Stimulated activated CD8-positive, alpha-beta memory T cell treated with anti-CD3 and anti-CD28 coated beads, Interleukin-7, amount 100 ng/mL, for 24 hours (primary cell): ENCODE data around the gene LRRC10.

Experiments
- DNase-seq: peaks from one replicate; pipeline ENCODE4 v3.0.0-alpha.2; 2020; ENCODE audit warnings: low read depth

Gene LRRC10

DNA sequence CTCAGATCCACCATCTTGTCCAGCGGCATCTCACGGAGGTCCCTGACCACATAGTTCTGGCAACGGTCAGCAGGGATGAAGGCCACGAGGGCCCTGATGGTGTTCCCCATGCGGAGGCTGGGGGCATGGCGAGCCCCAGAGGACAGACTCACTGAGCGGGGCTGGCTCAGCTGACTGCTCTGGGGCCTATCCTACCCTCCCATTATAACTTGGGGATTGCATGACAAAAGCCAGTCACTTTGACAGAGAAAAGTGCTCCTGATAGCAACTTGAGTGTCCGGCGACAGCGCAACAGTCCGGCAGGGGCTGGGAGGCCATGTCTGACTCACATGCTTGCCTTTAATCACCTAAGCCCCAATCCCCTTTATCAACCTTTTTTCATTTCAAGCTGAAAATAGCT is at the start of gene LRRC10:
Gene LRRC10, minus strand, starts transcription at position 179 of the 400 bp plus-strand sequence. Its CDS starts 69 bp downstream, at position 110.
- DNase-seq: no peak

DNA sequence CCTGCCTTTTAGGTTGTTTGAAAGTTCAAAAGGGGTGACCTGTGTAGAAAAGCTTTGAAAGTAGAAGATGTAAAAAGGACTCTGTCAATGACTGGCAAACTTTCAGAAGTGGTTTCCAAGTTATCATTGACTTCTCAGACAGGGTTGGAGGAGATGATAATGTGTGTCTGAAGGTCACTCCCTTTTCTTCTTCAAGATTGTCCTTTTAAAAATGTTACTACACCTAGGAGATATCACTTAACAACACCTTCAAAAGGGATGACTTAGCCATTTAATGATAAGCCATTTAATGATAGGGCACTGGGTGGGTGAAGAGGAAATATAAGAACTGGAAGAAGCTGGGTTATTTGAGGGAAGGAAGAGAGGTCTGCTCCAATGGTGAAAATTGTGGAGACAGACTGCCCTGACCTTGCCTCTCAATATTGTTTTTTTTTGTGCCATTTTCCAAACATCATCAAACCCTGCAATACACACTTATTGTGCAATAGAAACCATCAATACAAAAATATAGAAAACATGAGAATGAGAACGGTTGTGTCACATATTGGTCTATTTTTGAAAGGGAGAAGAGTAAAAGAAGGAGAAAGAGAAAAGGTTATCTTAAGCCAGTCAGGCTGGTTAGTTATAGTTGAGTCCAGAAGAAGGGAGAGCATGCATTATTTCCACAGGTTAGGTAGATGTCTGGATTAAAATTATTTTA is 49.6 kb upstream of the LRRC10 start:
- DNase-seq: no peak

DNA sequence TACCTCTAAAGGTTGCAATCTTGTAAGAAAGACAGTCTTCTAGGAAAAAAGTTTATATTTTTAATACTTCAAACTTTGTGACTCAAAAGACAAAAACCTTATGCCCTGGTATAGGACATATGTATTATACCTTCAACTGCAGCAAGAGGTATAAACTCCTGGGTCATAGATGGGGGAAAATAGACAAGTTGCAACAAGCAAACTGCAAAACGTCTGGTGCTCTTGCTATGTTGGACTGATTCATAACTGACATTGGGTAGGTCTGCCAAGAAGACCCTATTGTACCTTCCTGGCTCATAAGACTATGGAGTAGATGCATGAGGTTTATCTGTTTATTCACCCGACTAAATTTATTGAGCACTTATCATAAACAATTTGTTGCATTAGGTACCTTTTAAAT is 47.5 kb upstream of the LRRC10 start:
- DNase-seq: no peak

DNA sequence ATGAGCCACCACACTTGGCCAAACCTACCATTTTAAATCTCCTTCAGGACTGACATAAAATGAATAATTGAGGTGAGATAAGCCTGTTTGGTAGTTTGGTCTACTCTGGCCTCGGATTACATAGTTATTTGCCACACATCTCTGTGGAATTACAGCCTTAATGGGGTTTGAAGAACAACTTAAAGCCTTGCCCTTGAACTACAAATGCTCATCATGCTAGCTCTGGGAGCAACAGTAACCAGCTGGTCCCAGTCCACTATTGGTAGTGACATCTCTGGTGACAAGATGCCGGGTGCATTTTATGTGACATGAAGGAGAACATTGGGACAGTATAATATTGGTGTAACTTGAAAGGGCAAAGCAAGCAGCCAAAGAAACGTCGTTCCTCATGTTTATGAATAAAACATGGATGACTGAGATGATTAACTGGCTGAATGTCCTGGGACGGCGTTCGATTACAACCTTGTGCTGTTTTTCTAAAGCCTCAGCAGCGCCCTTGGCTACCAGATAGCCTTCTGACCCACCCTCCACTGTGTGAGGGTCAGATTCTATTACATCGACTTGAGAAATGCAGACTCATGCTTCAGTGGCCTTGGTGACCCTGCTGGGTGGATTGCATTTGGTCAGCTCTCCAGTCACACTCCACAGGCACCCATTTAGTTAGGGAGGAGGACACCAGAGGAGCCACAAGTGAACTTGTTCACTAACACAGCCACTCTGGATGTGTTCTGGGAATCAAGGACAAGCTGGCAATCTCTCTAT is 46.9 kb upstream of the LRRC10 start:
- DNase-seq: no peak

DNA sequence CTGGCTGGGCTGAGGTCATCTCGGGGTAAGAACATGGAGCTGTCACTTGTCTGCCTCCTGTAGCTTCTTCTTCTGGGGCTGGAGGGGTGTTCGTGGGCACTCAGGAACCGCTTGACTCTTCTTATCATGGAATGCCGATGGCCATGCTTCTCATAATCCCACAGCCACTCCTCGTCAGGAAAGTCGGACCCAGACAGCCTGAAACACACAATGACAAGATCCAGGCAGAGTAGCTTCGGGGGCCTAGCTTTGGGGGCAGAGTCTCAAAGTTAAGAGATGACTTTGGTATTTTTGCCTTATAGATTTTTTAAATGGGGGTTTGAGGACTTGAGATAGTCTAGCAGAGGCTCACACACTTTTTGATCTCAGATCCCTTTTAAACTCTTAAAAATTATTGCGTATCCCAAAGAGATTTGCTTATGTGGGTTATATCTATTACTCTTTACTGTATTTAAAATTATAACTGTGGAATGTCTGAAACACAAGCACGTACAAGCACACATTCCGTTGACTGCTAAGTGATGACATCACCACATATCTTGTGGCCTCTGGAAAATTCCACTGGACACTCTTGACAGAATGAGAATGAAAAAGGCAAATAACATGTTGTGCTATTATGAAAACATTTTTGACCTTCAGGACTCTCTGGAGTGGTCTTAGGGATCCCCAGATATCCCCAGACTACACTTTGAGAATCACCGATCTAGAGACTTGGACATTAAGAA is 45.1 kb upstream of the LRRC10 start:
- no peak for DNase-seq

- no peak for DNase-seq
Measured at GRCh38 chr12:69653703-69654102, 43.0 kb upstream of the LRRC10 start.

DNA sequence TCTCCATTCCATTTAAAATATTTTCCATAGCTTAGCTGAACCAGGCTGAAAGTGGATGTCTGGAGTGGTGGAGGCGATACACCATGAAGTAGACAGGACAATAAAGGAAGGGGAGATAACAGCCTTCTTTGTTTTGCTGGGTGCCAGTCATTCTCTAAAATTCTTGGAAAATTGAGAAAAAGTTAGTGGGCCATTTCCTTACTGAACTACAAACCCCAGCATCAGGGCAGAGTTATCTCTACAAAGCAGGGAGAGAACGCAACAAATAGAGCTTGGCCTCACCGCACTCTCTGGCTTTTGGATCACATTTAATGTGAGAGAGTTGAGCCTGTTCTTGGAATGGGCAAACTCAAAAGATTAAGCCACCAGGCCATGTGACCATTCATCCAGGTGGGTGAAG is 41.2 kb upstream of the LRRC10 start:
- DNase-seq: no peak

DNA sequence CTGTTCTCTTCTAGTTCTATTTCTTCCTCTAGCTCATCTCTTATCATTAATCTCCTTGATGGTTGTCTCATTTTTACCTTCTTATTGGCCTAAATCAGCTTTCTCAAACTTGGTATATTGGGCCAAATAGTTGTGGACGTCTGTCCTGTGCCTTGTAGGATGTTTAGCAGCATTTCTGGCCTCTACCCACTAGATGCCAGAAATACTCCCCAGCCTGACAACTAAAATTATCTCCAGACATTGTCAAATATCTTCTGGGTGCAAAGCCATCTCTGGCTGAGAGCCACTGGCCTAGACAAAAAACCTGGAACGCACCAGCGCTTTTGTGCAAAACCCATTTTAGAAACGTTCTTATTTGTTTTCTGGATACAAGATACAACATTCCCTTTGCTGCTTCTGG is 38.8 kb upstream of the LRRC10 start:
- no peak for DNase-seq

DNA sequence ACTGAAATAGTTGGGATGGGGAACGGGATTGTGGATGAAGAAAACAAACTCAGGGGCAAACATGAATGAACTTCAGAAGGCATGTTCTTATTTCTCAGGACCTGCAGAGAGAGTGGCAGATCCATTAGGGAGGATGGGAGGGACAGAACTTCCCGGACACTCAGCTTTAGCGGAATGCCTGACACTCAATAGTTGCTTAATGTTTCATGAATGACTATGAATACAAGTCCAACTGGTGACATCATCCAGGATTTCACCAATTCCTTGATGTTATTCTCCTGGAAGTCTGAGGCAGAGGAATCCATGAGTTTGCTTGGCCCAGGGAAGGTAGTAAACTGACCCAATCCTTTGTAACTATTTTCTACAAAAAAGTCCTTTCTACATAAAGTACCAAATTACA is 37.8 kb upstream of the LRRC10 start:
- no peak for DNase-seq

- no peak for DNase-seq
Measured at GRCh38 chr12:69647178-69647577, 36.5 kb upstream of the LRRC10 start.

DNA sequence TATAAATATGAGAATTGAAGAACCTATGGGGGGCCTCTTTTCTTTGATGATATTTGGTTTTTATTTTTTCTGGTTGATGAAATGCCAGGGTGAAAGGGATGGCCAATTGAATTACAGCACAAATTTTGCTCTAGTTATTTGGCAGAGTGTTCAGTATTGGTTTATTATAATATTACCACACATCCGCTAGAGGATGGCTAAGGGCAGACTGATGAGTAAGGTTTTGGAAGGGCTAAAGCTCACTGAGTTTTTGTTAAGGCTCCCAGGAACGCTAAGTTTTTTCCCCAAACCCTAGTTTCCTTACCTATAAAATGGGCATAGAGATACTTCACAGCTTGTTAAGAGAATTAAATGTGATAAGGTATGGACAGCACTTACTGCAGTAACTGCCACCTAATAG is 34.3 kb upstream of the LRRC10 start:
- DNase-seq: no peak

DNA sequence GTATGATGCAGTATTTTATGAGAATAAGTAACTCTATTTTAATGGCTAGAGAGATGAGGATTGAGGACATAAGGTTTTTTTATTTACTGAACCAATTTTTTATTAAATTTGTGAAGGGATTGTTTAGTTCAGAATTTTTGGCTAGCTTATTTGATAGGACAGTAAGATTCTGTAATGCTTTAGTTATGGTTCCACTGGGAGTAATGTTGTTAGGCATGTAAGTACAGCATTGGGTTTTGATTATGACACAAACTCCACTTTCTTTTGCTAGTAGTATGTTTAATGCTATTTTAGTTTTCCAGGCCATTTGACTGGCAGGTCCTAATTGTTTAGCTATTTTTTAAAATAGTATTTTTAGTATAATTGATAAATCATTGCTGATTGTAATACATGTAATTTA is 33.8 kb upstream of the LRRC10 start:
- DNase-seq: no peak

DNA sequence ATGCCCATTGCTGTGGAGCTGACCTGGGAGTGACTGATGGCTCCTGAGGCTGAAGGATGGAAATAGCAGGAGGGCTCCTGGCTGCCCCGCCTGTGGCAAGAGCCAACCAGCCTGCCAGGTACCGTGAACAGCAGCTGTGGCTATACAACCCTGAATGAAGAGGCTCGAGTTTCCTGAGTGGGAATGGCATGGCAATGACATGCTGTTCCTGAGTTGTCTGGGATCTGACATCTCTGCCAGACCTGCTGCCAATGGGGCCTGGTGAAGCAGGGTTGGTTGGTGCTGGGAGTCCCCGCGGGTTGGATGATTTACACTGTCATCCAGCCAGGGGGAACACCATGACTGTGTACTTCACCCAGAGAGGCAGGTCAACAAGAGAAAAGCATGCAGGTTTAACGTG is 31.8 kb upstream of the LRRC10 start:
- DNase-seq: no peak

DNA sequence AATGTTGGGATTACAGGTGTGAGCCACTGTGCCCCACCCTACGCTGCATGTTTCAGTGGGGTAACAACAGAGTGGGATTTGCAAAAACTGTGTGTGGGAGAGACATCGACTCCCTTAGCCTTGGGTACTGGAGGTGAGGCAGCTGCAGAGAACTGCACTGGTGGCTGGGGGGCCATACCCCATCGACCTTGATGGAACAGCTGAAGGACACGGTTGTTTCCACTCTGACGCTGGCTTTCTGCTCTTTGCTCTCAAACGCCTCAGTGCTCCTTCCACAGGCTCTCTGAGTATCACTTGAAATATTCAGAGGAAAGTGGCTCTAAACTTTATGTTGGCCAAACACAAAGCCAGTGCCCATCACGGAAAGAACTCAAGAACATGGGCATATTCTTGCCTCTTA is 30.8 kb upstream of the LRRC10 start:
- no peak for DNase-seq

GRCh38 chr12:69639400-69640016 is 28.8 kb upstream of the LRRC10 start:
- peak; percentile 20 for DNase-seq

DNA sequence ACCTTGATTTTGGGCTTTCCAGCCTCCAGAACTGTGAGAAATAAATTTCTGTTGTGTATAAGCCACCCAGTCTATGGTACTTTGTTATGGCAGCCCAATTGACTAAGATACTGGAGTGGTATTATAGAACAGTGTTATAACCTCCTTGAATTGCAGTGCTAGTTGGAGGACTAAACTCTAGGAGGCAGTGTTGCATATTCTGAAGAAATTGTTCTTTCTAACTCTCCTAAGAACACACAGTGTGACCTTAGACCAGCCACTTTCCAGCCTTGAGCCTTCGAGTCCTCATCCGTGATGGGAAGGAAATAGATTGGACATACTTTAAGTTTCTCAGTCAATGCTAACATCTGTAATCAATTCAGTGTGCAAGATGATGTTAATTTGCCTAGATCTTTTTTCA is 22.4 kb upstream of the LRRC10 start:
- no peak for DNase-seq

DNA sequence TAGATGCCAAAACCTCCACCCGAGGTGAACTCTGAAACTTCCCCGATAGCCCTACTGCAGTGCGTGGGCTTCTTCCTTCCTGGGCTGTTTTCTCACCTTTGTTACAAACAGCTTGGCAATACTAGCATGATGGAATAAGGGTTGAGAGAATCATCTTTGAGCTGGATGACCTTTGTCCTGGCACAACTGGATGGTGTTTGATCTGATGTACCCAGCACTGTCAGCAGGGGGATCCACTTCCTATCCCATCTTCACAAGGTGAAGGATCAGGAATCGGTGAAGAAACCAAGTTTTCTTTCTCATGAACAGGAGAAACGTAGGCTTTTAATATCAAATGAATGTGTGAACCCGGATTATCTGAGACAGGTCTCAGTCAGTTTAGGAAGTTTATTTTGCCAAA is 19.5 kb upstream of the LRRC10 start:
- no peak for DNase-seq

DNA sequence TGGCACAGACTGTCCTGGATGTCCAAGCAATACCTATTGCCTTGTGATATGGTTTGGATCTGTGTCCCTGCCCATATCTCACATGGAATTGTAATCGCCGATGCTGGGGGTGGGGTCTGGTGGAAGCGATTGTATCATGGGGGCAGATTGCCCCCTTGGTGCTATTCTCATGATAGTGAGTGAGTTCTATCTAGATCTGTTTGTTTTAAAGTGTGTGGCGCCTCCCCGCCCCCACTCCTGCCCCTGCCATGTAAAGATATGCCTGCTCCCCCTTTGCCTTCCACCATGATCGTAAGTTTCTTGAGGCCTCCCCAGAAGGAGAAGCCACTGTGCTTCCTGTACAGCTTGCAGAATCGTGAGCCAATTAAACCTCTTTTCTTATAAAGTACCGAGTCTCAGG is 16.8 kb upstream of the LRRC10 start:
- DNase-seq: no peak

DNA sequence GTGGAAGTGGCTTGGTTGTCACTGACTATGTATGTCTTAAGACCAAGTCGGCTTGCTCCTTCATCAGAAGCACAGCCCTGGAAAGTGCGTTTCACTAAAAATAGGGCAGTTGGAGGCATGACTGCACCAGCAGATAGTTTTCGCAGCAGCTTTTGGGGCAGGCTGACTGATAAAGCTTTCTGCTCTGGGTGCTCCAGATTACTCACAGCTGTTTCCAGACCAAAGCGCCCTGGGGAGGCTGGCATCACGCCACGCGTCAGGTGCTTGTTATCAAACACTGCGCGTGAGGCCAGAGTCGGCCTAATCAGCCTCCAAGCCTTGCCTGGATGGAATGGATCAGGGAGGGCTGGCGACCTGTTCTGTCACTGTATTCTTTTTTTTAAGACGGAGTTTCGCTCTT is 13.3 kb upstream of the LRRC10 start:
- no peak for DNase-seq

DNA sequence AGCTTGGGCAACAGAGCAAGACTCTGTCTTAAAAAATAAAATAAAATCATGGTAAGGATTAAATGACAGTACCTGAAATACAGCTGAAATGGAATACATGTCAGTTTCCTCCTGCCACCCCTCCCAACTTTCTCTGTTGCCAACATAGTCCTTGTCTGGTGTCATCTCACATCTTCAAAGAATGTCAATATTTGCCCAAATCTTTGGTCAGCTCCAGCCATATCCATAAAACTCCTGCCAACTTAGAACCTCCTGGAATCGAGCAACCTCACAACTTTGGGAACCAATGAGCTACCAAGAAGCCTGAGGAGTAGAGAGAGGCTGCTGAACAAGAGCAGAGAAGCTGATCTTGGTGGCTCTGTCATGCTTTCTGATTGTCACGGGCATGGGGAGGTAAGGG is 10.8 kb upstream of the LRRC10 start:
- no peak for DNase-seq

DNA sequence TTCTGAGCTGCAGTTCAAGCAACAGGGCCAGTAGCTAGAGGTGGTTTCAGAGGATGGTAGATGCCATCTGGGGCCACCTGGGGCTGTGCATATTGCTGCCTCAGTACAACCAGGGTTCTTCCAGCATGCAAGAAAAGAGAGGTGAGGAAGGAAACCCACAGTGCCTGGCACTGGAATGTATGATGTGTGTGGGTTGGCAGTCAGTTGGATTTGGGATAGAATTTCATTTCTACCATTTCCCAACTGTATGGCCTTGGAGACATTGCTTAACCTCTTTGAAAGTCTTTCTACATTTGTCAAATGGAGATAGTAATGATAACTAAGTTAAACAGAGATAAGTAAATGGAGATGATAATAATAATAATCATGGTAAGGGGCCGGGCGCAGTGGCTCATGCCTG is 10.2 kb upstream of the LRRC10 start:
- no peak for DNase-seq

- DNase-seq: no peak
Measured at GRCh38 chr12:69620077-69620476, 9.4 kb upstream of the LRRC10 start.

GRCh38 chr12:69619050-69619449 is 8.3 kb upstream of the LRRC10 start:
- no peak for DNase-seq
